Mammary microvascular endothelial cell (primary cell): Measurements from ENCODE around the gene S100P. TPM values are rescaled to one million over a fixed set of nuclear protein-coding genes. Genes with fewer than 3 reads are reported as not detected.

Source experiments
- total RNA-seq: library from RNA; depleted of rRNA; stranded (reverse); fragments of >200 nt; gene quantifications from 2 replicates; pipeline ENCODE4 v1.2.3, GENCODE V29; 2015

S100P gene
- total RNA-seq, result 0.10 TPM in 1 of 2 replicates, not detected in the other

GRCh38 chr4:6693231-6694176, at the start of gene S100P:
TSS of gene S100P (plus strand) at chr4:6693878. CDS start at chr4:6693933, 55 bp downstream.

DNA sequence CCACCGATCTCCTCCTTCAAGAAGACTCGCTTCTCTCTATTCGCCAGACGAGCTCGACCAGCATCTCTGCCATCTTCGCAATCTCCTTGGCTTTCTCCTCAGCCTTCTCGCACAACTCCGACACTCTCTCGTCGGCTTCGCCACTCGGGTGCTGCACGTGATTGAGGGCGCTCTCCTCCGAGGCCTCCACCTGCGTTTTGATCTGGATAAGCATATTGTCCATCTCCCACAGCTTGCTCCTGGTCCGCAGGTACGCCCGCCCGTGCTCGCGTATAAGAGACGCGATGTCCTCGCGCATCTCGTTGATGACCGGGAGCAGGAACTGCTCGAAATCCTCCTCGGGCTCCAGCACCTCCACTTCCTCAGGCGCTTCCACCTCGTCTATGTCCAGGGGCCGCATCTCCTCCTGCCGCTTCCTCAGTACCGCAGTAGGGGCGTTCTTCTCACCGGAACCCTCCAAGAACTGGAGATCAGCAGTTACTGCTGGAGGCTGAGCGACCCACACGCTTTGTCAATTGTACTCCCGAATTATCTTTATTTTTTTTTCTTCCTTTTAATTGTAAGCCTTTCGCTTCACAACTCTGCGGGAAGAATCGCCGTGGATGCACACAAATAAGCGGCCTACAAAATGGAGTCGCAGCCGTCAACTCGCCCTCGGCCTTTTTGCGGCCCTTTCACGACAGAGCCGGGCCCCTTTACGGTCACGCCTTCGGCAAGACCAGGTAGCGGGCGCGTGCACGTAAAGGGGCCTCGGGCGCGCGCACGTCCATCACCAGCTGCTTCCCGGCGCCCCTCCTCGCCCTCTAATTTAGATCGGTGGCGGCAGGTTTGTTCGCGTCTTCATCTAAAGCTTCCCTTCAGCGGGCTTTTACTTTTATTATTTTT, 15.8 kb downstream of the S100P start, which contains the start of gene MRFAP1L1:
Gene MRFAP1L1, minus strand, starts transcription at position 636 of the 885 bp plus-strand sequence. Its CDS starts 236 bp downstream, at position 400.

DNA sequence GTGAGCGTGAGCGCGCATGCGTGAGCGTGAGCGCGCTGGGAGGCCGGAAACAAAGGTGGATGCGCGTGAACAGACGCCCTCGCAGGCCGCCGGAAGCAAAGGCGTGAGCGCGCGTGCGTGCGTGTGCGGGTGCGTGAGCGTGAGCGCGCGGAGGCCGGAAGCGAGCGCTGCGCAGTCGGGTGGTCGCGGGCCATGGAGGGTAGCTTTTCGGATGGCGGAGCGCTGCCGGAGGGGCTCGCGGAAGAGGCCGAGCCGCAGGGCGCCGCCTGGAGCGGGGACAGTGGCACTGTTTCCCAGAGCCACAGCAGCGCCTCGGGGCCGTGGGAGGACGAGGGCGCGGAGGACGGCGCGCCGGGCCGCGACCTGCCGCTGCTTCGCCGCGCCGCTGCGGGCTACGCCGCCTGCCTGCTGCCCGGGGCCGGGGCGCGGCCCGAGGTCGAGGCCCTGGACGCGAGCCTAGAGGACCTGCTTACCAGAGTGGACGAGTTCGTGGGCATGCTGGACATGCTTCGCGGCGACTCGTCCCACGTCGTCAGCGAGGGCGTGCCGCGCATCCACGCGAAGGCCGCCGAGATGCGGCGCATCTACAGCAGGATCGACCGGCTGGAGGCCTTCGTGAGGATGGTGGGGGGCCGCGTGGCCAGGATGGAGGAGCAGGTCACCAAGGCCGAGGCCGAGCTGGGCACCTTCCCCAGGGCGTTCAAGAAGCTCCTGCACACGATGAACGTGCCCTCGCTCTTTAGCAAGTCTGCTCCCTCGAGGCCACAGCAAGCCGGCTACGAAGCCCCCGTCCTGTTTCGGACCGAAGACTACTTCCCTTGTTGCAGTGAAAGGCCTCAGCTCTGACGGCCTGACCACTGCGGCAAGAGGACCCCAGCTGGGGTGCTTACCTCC, 22.6 kb downstream of the S100P start, which contains the start of gene BLOC1S4:
Gene BLOC1S4, plus strand, starts transcription at position 157 of the 894 bp plus-strand sequence. Its CDS starts 36 bp downstream, at position 193.

Other genes starting within 250 kb of the S100P start
- not detected in 2 replicates for gene PPP2R2C, start 221.3 kb upstream of the S100P start, total RNA-seq
- 19.6 and 22.1 TPM in 2 replicates for gene MAN2B2, start 118.7 kb upstream of the S100P start, total RNA-seq
- 253 and 270 TPM in 2 replicates for gene MRFAP1, start 53.2 kb upstream of the S100P start, total RNA-seq
- gene MRFAP1L1, start 16.0 kb downstream of the S100P start, total RNA-seq, result 35.1 and 44.1 TPM in 2 replicates
- gene BLOC1S4, start 22.3 kb downstream of the S100P start, total RNA-seq, result 13.4 and 16.4 TPM in 2 replicates
- 9.7 and 11.8 TPM in 2 replicates for gene KIAA0232, start 88.8 kb downstream of the S100P start, total RNA-seq
- gene TBC1D14, start 215.9 kb downstream of the S100P start, total RNA-seq, result 14.9 and 20.1 TPM in 2 replicates